ENCODE data around the gene GOPC. TPM values are rescaled to one million over a fixed set of nuclear protein-coding genes. Genes with fewer than 3 reads are reported as not detected.

GOPC gene
- total RNA-seq, 1 donor from 2014 or later, result 33.4 TPM

DNA sequence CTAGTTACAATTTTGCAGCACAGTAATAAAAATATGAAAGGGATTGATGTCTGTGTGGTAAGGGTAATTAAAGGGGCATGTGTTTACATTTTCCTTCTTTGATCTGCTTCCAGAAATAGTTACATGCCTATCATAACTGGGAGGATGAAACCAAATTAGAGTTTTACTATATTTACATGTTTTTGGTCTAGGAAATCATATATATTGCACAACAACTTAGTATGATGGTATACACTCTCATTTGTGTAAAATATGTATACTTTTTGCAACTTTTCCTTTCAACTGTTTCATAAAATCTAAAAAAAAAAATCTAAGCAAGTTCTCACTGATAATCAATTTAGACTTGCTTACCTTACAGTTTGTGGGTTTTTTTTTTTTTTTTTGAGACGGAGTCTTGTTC is 87.7 kb downstream of the GOPC start:
- no peak overlapping the region for H3K27ac Mint-ChIP-seq (ENCODE audit: unreplicated experiment)
- H3K4me1 Mint-ChIP-seq (ENCODE audit: low read depth, unreplicated experiment), result peaks cover 28% of the 10 kb centered on the region
- TF ChIP-seq, protein P1, sequence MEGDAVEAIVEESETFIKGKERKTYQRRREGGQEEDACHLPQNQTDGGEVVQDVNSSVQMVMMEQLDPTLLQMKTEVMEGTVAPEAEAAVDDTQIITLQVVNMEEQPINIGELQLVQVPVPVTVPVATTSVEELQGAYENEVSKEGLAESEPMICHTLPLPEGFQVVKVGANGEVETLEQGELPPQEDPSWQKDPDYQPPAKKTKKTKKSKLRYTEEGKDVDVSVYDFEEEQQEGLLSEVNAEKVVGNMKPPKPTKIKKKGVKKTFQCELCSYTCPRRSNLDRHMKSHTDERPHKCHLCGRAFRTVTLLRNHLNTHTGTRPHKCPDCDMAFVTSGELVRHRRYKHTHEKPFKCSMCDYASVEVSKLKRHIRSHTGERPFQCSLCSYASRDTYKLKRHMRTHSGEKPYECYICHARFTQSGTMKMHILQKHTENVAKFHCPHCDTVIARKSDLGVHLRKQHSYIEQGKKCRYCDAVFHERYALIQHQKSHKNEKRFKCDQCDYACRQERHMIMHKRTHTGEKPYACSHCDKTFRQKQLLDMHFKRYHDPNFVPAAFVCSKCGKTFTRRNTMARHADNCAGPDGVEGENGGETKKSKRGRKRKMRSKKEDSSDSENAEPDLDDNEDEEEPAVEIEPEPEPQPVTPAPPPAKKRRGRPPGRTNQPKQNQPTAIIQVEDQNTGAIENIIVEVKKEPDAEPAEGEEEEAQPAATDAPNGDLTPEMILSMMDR (IDR thresholded peaks at IDR 0.05; ENCODE audit: partially characterized antibody, unreplicated experiment), result no peak
- H3K27me3 Mint-ChIP-seq (ENCODE audit: unreplicated experiment), result no peaks in the 10 kb centered on the region
- DNase-seq, result no peak
- no peak overlapping the region for H3K4me3 Mint-ChIP-seq (ENCODE audit: unreplicated experiment)
- H3K9me3 Mint-ChIP-seq (ENCODE audit: unreplicated experiment), result peaks cover 4% of the 10 kb centered on the region
- peaks cover 12% of the 10 kb centered on the region for H3K36me3 Mint-ChIP-seq (ENCODE audit: unreplicated experiment)

DNA sequence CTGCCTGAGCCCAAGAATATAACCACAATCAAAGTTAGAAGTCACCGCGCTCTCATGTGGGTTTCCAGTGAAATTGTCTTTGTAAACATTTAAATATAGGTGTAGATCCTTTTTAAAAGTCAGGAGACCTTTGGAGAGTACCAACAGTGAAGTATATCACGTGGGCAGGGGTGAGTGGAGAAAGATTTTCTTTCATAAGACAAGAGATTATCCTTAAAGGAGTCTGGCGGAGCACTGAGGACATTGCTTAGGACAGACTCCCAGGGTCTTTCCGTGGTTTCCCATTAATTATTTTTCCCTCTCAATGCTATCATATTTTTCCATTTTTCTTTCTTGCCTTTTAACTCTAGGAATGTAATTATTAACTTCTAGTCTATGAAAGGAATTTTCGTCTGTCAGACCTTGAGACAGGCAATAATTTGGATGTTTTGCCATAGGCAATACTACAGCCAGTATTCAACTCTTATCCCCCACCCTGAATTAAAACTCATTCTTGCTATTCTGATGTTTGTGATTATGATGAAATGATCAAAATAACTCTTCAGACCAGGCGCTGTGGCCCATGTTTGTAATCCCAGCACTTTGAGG is 88.4 kb downstream of the GOPC start:
- no peak overlapping the region for H3K27ac Mint-ChIP-seq (ENCODE audit: unreplicated experiment)
- H3K36me3 Mint-ChIP-seq (ENCODE audit: unreplicated experiment), result peaks cover 13% of the 10 kb centered on the region
- DNase-seq, result no peak
- peaks cover 28% of the 10 kb centered on the region for H3K4me1 Mint-ChIP-seq (ENCODE audit: low read depth, unreplicated experiment)
- no peaks in the 10 kb centered on the region for H3K27me3 Mint-ChIP-seq (ENCODE audit: unreplicated experiment)
- peaks cover 4% of the 10 kb centered on the region for H3K9me3 Mint-ChIP-seq (ENCODE audit: unreplicated experiment)
- TF ChIP-seq, protein P1 (IDR thresholded peaks at IDR 0.05; ENCODE audit: partially characterized antibody, unreplicated experiment), result no peak
- H3K4me3 Mint-ChIP-seq (ENCODE audit: unreplicated experiment), result no peak overlapping the region

DNA sequence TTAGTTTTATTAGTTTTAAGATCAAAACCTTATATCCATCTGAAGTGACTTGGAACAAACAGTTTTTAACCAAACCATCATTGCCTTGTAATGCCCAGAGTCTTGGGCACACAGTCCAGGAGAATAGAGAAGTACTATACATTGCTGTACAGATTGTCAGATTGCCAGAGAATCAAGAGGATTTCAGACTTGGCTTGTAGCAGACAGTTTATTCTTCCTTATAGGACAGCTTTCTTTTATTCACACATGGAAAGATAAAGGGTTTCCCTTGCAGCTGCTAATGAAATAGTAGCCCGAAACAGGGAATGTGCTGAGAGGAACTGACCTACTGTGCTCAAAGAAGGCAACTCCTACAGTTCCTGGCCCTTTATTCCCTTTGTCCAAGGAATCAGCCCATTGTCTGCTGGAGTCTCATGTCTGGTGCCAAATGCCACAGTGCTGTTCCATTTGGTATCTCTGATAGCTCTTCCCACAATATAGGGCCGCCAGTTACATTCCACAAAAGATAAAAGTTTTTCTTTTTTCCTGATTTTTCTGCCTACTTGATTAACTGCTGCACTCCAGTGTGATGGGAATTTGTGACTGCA is 89.2 kb downstream of the GOPC start:
- Mint-ChIP-seq H3K36me3 (ENCODE audit: unreplicated experiment) (peaks cover 10% of the 10 kb centered on the region), H3K9me3 (ENCODE audit: unreplicated experiment) (peaks cover 4% of the 10 kb centered on the region), H3K27ac (ENCODE audit: unreplicated experiment) (no peak overlapping the region), H3K27me3 (ENCODE audit: unreplicated experiment) (no peaks in the 10 kb centered on the region), H3K4me1 (ENCODE audit: low read depth, unreplicated experiment) (peaks cover 28% of the 10 kb centered on the region), H3K4me3 (ENCODE audit: unreplicated experiment) (no peak overlapping the region)
- TF ChIP-seq, protein P1 (IDR thresholded peaks at IDR 0.05; ENCODE audit: partially characterized antibody, unreplicated experiment), result no peak
- DNase-seq, result no peak

DNA sequence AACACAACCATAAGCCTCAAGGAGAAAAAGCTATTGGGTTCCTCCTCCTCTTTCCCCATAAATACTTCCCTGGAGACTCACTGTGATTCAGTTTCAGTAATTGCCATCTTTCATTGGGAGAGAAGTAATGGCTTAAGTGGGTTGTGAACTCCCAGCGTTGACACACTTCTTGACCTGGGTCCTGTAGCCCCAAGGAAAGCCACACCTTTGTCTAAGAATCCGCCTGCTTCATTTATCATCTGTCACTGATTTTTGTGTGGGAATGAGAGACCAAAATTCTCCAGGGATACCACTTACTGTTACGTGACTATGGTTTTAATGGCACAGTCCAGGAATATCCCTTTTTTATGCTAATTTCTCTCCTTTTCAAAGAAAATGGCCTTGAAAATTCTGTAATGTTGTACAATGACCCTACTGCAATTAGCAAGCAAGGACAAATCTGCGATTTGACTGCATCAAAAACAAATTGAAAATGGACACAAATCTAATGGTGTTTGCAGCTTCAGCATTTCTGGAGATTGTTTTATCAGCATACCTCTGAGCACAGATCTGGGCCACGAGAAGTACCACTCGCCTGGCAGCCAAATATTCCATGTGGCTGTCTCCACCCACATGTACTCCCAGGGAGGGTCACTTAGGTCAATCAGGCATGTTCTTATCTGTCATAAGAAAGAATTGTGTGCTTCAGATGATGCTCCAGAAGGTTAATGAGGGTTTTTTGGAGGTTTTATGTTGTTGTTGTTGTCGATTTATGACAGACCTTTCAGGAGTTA is 90.1 kb downstream of the GOPC start:
- TF ChIP-seq, protein P1 (IDR thresholded peaks at IDR 0.05; ENCODE audit: partially characterized antibody, unreplicated experiment), result no peak

More for the DNA sequence above, 90.1 kb downstream of the GOPC start:
- Mint-ChIP-seq H3K9me3 (ENCODE audit: unreplicated experiment) (peaks cover 4% of the 10 kb centered on the region), H3K27me3 (ENCODE audit: unreplicated experiment) (no peaks in the 10 kb centered on the region), H3K27ac (ENCODE audit: unreplicated experiment) (no peak overlapping the region), H3K4me3 (ENCODE audit: unreplicated experiment) (no peak overlapping the region), H3K4me1 (ENCODE audit: low read depth, unreplicated experiment) (peaks cover 28% of the 10 kb centered on the region), H3K36me3 (ENCODE audit: unreplicated experiment) (peaks cover 7% of the 10 kb centered on the region)
- DNase-seq, result no peak

Other genes starting within 250 kb of the GOPC start
- gene ROS1, start 176.6 kb downstream of the GOPC start, total RNA-seq (ENCODE audit: unreplicated experiment), result not detected
- gene DCBLD1, start 119.8 kb downstream of the GOPC start, total RNA-seq (ENCODE audit: unreplicated experiment), result 25.1 TPM
- 20.0 TPM for gene NUS1, start 73.0 kb upstream of the GOPC start, total RNA-seq (ENCODE audit: unreplicated experiment)

All from glutamatergic neuron (in vitro differentiated cells).